OCI-M2 (cell line): Measurements from ENCODE around the gene CDC20.
"Not testable (repeated sequence)": the region's sequence is repeated elsewhere in the genome, so short reads cannot be mapped to it uniquely, and the experiment has no call there.

ENCODE experiments used
- DNase-seq: peaks from one replicate; lab custom pipeline; 2025; ENCODE audit not compliant: unreplicated experiment; lab: John Stamatoyannopoulos, UW

The CDC20 gene

DNA sequence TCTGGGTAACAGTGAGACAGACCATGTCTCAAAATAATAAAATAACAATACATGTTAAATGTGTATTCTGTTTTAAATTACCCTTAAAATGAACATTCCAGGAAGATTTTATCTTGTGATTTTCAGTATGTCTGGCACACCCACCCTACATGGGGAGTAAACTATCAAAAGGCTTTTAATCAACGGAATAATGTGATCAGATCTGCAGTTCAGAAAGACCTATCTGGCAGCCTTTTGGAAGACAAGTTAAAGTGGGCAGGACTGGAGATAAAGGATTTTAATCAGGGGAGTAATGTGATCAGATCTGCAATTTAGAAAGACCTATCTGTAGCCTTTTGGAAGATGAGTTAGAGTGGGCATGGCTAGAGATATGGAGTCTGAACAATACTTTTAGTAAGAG is 20.7 kb downstream of the CDC20 start:
- no peak for DNase-seq

DNA sequence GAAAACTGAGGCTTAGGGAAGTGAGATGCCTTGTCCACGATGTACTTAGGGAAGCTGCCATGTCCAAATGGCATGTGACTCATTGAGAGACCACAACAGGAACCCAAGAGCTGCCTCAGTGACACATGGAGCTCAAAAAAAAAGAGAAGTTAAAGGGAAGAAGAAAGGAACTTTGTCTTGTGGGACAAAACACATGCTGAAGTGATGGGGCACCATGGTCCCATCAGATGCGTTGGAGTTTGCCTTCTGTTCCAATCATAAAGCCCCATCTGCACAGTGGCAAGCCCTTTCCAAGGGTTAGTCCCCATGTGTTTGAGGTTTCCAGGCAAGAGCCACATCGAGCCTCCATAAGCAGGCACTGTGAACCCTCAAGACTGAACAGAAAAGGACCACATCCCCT is 22.8 kb downstream of the CDC20 start:
- no peak for DNase-seq

DNA sequence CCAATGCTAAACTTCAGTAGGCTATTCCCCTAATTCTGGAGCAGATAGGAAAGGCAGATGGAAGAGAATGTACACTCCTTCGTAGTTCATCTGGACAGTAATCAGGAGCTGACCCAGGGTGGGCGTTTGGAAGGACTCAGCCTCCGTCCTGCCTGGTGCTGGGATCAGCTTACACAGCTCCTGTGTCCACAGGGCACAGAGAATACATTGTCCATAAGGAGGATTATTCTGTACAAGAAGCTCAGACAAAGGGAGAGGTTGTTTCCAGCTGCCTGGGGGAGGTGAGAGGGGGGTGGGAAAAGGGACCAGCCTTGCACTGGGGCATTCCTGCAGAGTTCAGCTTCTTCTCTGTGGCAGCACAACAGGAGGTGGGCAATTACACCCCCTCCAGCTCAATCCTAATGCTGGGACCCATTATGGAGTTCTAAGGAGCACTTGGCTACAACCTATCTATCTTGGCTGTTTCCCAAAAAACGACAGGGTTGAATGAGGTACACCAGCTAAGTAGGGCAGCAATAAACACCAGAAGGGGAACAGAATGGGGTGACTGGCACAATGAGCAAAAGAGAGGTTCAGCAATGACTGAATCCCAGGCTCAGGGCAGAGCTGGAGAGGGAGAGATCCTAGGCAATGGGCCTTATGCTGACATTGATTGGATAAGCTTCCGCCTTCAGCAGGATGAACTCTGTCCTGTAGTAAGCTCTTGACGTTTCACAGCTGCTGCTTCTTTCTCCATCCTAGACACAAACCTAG is 23.4 kb downstream of the CDC20 start:
- DNase-seq: no peak

DNA sequence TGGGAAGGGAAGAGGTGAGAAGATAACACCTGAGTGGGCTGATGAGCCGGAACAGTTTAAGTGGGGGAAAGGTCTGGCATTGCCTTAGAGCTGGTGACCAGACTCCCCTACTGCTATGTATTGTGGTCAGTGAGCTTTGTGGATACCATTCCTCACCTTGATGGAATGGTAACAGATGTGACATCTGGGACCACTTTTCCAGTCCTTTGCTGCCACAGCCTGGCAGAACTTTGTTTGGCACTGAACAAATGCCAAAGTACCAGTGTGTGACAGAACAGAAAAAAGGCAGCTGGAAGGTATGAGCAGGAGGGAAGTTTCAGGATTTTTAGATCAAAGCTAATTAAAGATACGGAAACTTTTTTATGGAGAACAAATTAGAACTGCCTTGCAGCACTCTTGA is 24.7 kb downstream of the CDC20 start:
- DNase-seq: no peak

DNA sequence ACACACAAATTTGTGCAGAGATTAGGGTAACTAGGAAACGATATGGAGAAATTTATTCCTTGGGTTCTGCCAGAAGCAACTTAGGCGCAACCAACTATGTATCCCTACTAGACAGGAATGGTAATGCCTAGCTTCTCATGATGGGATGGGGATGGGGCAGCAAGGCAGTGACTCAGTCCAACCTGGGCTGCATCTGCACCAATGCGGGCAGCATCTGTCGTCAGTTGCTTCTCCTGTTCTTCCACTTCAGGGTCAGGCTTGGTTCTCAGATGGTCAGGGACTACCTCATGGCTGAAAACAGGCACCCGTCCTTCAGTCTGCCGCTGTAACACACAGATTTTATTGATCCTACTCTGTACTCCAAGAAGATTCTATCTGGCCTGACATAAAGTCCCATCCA is 27.9 kb downstream of the CDC20 start:
- DNase-seq: no peak

DNA sequence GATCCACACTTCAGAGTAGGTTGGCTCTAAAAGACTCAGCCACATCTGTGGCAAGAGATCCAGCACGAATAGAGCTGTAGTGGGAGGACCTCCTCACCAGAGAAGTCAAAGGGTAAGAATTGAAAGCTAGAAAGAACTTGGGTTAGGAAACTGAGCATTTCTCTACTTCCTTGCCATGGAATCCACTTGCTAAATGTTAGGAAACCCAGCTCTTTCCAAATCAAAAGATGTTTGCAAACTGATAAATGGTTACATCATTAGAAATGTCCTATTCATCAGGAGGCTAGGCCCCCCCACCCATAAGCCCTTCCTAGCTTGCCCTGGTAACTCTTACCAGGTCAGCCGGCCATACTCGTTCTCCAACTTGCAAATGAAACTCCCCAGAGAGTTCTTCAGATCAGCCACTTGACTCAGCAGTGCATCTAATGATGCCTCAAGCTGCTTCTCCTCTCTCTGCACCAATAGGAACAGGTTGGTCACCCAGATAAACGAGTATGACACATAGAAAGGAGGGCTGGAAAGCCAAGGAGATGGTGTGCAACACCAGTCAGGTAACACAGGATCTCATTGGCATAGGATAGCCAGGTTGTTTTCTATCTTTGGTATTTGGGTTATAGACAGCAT is 29.3 kb downstream of the CDC20 start:
- DNase-seq: no peak

DNA sequence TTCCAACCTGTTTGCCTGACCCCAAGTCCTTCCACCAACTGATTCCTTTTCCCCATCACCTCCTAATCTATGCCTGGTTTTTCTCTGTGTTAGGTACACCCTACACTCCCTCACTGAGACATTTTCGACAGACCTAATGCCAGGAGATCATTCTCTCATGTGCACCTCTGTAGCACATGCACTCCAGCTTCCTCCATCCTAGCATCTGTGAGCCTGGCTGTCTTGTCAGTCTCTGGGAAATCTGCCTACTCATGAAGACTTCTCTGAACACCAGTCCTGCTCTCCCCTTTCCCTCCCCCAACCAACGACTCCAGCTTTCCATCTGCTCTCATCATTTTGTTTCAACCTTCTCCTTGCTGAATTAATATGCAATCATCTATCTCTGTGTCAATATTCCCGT is 29.8 kb downstream of the CDC20 start:
- no peak for DNase-seq

DNA sequence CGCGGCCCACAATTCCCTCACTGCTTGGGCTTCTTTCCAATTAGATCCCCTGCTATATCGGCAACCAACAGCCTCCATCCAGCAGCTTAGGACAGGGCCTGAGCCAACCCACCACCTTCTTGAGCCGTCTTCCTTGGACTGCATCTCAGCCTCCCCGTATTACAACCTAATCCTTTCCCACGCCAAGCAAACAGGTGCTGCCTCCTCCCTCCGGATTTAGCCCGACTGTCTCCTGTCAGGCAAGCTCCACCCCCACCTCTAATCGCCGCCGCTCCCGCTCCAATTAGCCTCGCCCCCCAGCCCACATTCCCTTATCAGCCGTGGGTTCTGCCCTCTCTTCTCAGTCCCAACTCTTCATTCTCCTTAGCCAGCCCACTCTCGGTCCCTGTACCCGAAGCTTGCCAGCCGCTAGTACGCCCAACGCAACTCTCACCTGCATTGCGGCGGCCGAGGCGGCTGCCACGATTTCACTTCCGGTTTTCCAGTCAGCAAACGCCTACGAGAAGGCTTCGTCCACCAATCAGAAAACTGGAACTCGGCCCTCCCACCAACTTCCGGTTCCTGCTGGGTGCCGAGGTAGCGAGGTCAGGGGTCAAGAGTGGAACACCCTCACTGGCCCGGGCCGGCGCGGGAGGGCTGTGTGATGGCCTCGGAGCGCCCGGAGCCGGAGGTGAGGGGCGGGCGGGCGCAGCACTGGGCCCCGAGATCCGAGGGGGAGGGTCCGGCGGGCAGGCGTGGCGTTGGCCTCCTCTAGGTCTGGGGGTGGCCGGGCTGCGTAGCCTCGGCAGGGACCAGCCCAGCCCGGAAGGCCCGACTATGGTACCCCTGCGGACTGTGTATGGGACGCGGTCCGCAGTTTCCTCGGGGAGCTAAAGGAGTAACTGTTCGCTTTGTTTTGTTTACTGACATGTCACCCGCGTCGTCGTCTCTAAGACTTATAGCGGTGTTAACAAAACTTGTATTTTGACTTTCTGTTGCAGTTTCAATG is 30.8 kb downstream of the CDC20 start, which contains the start of the genes MED8 and SZT2:
Gene MED8, minus strand, starts transcription at position 475 of the 988 bp plus-strand sequence. Its CDS starts 36 bp downstream, at position 439.
Gene SZT2, plus strand, starts transcription at position 574 of the 988 bp plus-strand sequence. Its CDS starts 70 bp downstream, at position 644.
- DNase-seq: peak; percentile 77

DNA sequence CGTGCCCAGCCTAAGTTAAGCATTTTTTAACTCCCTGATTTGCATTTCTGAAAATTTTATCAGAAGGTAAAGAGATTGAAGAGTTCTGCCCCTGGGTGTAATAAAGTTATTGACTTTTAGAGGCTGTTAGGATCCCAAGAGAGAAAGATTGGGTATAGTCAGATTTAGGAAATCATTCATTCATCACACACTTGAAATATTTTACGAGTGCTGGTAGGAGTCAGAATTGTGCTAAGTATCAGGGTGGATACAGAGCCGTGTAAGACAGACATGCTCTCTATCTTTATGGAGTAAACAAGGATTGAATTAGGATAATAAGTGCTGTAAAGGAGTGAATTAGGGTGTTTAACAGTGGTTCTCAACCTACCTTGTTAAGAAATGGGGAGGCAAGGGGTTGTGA is 33.9 kb downstream of the CDC20 start:
- no peak for DNase-seq

DNA sequence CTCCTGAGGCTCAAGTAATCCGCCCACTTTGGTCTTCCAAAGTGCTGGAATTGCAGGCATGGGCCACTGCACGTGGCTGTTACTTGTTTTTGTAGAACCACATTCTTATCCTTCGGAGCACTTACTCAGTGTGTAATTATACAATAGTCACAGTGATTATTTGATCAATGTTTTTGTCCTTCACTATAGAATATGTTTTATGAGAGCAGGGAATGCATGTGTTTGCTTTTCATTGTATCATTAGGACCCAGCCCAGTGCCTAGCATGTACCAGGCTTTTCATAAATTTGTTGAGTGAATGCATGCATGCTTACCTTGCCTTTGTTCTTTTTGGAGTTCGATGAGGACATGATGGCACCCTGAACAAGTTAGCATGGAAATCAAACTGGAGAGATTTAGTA is 36.7 kb downstream of the CDC20 start:
- no peak for DNase-seq

DNA sequence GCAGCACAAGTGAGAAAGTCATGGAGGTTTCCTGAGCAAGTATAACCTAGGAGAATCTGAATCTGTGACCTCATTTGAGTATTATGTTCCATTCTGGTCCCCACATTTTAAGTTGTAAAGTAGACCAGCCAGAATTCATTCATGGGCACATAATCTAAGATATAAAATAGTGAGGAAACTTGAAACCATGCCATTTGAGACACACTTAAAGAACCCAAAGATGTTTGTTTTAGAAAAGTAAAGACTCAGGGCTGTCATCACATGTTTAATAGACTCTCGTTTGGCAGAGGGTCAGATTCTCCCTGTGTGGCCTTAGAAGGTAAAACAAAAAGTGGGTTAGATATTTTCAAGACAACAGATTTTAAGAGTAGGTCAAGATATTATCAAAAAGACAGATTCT is 37.3 kb downstream of the CDC20 start:
- no peak for DNase-seq

DNA sequence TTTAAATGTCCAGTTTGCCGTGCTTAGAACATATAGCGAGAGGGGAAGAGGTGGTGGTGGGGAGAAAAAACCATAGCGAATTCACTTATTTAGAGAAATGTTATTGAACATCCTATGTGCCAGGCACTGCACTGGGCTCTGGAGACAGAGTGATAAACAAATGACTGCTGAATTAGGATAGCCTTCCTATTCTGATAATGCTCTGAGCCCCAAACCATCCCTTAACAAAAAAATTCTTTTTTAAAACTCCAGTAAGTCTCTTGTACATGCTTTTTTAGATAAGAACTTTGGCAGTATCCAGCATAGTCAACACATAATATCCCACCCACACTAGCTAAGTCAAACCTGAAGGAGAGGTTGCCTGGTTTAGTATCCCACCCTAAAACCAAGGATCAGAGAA is 39.4 kb downstream of the CDC20 start:
- no peak for DNase-seq

DNA sequence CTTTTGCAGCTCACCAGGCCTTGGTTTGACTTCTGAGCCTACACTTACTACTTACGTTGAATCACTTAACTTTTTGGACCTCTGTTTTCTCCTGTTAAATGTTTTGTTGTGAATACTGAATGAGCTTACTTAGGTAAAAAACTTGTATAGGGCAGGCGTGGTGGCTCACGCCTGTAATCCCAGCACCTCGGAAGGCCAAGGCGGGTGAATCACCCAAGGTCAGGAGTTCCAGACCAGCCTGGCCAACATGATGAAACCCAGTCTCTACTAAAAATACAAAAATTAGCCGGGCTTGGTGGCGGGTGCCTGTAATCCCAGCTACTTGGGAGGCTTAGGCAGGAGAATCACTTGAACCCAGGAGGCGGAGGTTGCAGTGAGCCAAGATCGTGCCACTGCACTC is 41.7 kb downstream of the CDC20 start:
- not testable (repeated sequence) for DNase-seq

DNA sequence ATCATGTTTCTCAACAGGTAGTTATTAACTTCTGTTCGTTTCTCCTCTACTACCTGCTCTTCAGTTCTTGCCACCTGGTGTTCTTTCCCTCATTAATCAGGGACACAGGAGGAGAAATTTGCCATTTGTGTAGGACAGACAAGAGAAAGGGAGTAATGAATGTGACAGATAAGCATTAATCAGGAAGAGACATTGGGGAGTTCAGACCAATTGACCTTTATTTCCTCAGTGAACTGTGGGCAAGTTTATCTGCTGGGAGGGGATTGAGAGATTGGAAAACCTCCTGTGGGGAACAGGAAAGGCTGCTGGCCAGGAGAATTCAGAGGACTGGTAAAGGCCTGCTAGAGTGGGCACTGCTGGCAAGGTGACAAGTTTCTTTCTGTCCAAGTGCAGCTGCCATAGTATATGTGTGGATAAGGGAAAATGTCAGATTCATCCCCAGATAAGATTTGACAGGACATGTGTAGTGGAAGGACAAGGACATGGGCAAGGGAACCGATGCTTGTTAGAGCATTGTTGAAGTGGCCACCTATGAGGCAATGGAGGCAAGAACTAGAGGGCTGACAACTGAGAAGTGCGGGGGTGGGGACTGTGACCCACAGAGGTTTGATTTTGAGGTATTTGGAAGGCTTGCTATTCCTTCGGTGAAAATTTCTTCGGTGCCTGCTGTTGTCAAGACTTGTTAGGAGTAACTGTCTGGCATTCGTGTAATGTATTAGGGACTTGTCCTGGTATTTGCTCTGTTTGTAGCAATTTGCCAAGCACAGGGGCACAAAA is 43.5 kb downstream of the CDC20 start:
- DNase-seq: no peak

DNA sequence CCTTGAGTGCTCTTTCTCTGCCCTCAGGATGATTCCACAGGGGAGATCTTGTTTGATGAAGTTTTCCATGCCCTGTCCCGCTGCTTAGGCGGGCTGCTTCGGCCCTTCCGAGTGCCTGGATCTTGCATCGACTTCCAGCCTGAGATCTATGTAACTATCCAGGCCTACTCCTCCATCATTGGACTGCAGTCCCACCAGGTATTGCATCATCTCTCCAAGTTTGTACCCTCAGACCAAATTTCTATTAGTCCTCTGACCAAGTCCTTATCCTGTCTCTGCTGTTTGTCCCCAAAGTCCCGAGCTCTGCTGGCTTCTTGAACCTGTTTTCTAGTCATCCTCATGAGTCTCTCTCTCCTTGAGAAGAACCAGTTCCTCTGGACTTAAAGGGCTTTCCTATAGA is 45.6 kb downstream of the CDC20 start:
- no peak for DNase-seq

DNA sequence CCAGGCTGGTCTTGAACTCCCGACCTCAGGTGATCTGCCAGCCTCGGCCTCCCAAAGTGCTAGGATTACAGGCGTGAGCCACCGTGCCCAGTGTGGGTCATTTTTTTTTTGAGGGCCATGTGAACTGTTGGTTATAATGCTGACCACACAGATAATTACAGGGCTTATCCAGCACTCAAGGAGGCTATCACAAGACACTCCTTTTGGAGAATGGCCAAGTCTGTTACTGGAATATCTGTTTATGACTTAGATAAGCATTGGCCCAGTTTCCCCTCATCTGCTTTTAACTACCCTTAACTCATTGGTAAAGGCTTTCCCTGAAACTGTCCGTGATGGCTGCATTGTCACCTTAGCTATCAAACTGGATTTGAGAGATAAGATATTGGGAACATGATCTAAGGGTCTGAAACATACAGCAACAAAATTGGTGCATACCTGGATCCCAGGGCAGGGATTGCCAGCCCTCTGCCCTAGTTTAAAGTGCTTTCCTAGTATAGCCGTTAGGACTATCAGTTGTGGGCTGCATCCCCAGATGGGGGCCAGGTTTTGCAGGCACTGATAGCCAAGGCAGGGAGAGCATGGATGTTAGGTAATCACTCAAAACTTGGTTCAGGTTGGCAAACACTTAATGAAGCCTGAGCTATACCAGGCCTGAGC is 46.6 kb downstream of the CDC20 start:
- DNase-seq: peak; percentile 44

DNA sequence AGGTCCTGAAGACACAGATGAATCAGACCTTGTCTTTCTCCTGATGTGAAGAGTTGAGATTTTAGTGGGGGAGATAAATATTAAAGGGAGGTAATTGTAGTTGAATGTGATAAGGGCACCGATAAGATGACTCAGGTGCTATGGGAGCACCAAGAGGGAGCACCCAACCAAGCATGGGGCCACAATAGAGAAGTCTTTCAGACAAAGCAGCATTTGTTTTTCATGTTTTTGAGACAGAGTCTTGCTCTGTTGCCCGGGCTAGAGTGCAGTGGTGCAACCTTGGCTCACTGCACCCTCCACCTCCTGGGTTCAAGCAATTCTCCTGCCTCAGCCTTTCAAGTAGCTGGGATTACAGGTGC is 47.1 kb downstream of the CDC20 start:
- no peak for DNase-seq

DNA sequence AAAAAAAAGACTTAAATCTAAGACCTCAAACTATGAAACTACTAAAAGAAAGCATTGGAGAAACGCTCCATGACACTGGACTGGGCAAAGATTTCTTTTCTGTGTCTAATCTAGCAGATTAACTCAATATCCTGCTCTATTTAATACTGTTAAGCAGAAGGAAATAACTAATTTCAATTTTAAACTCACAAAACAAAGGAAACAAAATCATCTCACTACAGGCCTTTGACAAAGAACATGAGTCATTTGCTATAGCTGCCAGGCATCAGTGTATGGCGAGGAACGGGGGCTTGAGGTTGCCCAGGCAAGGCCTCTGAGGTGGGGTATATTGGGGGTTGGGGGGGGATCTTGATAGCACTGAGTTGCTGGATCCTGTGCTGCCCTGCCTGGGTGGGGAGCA is 51.8 kb downstream of the CDC20 start:
- DNase-seq: no peak
